Mammary epithelial cell (primary cell): ENCODE results near the gene DPM2.

Source experiments
- CTCF ChIP-seq, 2 donors: IDR thresholded peaks in 1 of 2; conservative IDR thresholded peaks in 1 of 2; 2 replicates each; pipeline ENCODE4 v1.5.1; 2011 to 2012; ENCODE audit warnings: inconsistent platforms in 2 of 2, low read length in 2 of 2, mild to moderate bottlenecking in 2 of 2, control low read depth in 1 of 2, low read depth in 1 of 2; ENCODE audit not compliant: insufficient read depth in 1 of 2; ENCODE audit errors: extremely low read depth in 1 of 2
- EZH2 ChIP-seq: IDR thresholded peaks from 2 replicates; pipeline ENCODE4 v1.6.1; 2012; ENCODE audit warnings: low read length, inconsistent platforms, borderline replicate concordance

- TF ChIP-seq CTCF (conservative IDR thresholded peaks at IDR 0.05 in 1 of 2, IDR thresholded peaks at IDR 0.05 in 1 of 2; ENCODE audit: extremely low read depth in 1 of 2, insufficient read depth in 1 of 2, low read depth in 1 of 2, low read length in 2 of 2) (no peak), EZH2 (no peak)
Observed at GRCh38 chr9:127940593-127940992, 2.9 kb upstream of the DPM2 start.
